Fibroblast of gingiva (primary cell): ENCODE data around the gene IBA57.
A peak's percentile ranks its signal among the peaks of the same experiment; 100 is the strongest.

Experiments used
- DNase-seq: peaks from one replicate; pipeline ENCODE4 v3.0.0-alpha.2; 2011; ENCODE audit warnings: low read depth

Gene IBA57

GRCh38 chr1:228165372-228166169 is at the start of gene IBA57:
Gene IBA57 (plus strand): TSS chr1:228165804. CDS start chr1:228165817, 13 bp downstream.
- DNase-seq, result peak; percentile 99

DNA sequence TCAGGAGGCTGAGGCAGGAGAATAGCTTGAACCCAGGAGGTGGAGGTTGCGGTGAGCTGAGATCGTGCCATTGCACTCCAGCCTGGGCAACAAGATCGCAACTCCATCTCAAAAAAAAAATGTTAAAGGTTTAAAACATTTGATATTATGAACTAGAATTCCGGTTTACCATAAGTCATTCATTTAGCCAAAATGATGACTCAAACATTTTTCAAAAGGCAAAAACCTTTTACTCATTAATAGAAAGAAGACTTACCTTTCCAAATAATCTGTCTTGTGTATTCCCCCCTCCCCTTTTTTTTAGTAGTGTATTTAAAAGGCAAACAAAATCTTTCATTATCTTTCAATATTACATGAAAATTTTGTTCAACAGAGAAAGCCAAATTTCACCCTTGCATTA is 48.3 kb upstream of the IBA57 start:
- DNase-seq, result no peak

DNA sequence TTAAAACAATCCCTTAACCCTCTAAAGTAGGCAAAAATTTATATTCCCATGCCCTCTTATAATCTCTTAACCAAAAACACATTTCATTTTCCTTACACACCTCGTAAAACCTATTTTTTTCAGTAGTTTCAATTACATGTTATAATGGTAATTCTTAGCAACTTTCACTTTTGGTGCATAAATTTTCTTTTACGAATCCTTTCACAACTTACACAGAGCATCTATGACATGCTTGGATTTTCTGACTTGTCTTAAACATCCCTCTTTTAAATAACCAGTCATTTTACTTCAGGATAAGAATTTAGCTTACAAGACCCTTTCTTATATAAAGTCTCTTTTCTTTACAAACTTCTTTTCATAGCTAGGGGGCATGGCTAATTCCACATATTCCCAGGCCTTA is 47.6 kb upstream of the IBA57 start:
- no peak for DNase-seq

DNA sequence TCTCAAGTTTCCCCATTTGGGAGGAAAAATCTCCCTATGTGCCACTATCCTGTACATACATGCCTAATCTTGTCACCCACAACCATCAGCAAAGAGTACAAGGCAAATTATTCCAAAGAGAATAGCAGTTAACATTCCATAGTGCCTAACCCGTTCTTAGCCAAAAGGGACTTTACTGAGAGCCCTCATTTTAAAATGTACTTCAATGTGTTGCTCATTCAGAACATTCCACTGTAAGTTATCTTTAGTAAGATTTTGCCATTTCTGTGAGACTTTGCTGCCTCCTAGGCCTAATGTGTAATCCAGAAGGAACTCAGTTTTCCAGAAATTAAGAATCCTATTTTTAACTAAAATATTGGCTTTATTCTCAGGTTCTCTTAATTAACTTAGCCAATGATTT is 45.3 kb upstream of the IBA57 start:
- no peak for DNase-seq

GRCh38 chr1:228120857-228121489 is 44.6 kb upstream of the IBA57 start:
- DNase-seq, result peak; percentile 18

GRCh38 chr1:228122921-228123441 is 42.6 kb upstream of the IBA57 start:
- DNase-seq, result no peak

GRCh38 chr1:228123505-228123904 is 42.1 kb upstream of the IBA57 start:
- DNase-seq, result no peak

GRCh38 chr1:228125185-228125584 is 40.4 kb upstream of the IBA57 start:
- no peak for DNase-seq

DNA sequence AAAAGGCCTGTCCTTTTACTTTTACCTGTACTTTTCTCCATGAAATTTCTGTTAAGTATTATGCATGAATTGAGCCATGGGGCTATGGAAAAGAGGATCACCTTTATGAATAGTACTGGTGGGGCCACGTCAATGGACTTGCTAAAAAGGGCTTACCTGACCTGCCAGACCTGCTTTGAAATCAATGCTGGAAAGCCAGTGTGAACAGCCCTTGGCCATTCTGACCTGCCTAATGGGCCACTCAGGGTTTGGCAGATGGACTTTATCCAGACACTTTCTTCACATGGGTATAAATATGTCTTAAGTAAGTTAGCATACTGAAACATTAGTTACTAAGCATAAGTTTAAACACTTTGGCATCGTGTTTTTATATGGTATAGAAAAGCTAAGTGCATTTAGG is 33.8 kb upstream of the IBA57 start:
- DNase-seq, result no peak

DNA sequence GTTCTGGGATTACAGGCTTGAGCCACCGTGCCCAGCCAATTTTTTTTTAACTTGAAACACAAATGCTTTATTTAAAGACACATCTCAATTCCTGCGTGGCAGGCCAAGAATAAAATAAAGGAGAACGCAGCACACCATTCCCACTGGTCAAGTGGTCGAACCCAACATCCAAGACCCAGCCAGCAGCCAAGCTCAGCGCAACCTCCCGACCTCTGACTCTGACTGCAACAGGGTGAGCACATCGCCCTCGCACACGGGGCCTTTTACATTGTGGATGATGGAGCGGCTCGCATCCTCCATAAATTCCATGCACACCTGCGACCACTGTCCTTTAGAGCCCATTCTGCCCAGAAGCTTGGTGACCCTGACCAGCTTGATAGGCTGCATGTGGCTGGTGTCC is 31.0 kb upstream of the IBA57 start:
- DNase-seq, result no peak

GRCh38 chr1:228136901-228137300 is 28.7 kb upstream of the IBA57 start:
- DNase-seq, result no peak

DNA sequence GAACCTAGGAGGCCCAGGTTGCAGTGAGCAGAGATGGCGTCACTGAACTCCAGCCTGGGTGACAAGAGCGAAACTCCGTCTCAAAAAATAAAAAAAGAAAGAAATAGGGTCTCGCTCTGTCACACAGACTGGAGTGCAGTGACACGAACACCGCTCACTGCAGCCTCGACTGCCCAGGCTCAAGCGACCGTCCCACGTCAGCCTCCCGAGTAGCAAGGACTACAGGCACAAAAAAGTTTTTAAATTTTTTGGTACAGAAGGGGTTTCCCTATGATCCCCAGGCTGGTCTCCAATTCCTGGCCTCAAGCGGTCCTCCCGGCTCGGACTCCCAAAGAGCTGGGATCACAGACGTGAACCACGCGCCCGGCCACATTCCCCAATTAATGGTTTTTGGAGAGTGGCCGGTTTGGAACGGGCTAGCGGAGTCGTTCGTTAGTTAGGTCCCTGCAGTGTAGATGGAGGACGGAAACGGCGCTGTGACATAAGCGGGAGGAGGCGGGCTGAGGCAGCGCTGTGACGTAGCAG is 26.1 kb upstream of the IBA57 start:
- DNase-seq, result no peak

DNA sequence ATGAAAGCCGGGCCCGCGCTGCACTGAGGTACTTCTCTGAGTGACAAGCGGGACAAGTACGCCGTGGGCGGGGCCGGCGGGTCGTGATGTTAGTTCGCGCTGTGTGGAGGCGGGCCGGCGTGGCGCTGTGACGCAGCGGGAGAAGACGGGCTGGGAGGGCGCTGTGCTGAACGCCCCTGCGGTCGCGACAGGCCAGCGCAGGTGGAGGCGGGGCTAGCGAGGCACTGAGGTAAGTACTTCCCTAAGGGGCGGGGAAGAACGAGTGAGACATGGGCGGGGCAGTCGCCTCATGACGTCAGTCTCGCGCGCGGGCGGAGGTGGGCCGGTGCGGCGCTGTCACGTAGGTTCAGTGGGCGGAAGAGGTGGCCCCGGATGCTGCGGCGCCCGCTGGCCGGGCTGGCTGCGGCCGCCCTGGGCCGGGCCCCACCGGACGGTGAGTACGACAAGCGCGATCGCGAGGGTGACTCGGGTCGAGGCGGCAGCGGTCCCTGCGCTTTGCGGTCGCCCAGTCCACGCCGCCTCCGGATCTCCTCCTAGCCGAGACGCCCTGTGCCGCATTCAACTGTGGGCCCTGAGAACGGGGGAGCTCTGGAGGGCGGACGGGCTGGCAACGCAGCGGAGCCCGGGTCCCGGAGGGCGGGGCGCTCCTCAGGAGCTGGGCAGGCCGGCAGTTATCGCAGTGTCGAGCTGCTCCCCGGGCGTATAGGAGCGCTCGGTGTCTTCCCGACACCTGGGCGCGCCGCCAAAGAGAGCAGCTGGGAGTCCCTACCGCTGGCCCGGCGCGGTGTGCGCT is 25.5 kb upstream of the IBA57 start, which contains the start of gene GUK1:
TSS of gene GUK1 (plus strand) at position 349 of the 793 bp plus-strand sequence. CDS start at position 373, 24 bp downstream.
- DNase-seq, result peak; percentile 100

DNA sequence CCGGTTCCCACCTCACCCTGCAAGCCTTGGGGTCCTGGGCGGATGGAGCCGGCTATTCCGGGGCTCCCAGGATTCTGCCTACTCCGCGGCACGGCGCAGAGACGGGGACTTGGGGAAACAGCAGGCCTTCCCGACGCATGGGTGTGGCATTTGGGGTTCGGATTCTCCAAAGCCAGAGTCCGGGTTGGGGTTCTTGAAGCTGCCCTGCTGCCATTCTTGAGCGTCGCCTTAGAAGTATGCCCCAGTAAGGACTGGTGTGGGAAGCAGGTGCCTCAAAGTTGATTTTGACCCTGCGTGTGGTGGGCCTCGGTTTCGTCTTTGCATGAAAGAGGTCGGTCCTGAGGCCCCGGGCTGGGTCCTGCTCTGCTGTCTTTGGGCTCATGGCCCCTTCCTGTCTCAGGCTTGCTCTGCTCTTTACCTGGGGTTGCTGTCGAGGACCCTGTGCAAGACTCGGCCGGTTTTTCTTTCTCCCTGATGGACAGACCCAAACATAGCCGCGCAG is 24.8 kb upstream of the IBA57 start:
- no peak for DNase-seq

GRCh38 chr1:228141226-228142044 is 24.2 kb upstream of the IBA57 start:
- peak; percentile 36 for DNase-seq

GRCh38 chr1:228142155-228142691 is 23.4 kb upstream of the IBA57 start:
- no peak for DNase-seq

DNA sequence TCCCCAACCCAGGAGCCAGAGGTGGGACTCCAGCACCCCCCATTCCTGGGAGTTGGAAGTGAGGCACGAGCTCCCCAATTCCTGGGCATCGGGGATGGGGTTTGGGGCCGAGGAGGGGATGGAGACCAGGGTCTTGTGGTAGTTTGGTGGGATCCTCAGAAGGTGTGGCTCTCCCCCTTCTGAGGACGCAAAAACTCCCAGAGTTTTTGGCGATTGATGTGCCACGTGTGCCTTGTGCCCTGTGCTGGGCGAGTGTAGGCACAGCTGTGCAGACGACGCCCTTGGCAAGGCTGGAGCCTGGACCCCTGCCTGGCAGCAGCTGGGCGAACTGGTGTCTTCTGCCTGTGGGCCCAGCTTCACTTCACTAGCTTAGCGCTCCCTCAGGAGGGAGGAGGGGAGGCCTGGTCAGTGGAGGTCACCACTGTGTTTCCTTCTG is 22.9 kb upstream of the IBA57 start:
- DNase-seq, result no peak

DNA sequence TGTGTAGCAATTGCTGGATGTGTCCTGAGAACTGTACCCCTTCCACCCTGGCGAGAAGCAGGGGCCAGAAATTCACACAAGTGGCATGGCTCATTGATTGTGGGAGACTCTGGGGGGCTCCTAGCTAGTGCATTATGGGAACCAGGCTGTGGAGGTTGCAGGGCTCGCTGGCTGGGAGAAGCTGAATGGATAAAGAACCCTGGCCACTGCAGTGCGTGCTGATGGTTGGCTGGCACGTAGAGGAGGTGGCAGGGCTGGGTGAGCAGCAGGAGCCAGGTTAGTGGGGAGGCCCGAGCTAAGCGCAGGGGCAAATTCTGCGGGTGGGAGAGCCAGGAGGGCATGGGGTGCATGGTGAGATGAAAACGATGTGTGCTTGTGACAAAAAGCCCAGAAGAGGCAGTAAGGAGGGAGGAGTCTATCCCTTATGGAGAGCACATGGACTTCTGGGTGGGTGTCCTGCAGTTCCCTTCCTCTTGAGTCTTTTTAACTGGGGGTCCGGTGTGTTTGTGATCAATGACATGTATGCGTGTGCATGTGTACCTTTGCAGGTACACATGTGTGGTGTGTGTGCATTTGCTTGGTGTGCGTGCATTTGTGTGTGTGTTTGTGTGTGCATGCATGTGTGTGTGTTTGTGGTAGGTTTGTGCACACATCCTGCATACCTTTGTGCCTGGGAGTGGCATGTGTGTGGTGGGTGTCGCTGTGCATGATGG is 22.0 kb upstream of the IBA57 start:
- no peak for DNase-seq

DNA sequence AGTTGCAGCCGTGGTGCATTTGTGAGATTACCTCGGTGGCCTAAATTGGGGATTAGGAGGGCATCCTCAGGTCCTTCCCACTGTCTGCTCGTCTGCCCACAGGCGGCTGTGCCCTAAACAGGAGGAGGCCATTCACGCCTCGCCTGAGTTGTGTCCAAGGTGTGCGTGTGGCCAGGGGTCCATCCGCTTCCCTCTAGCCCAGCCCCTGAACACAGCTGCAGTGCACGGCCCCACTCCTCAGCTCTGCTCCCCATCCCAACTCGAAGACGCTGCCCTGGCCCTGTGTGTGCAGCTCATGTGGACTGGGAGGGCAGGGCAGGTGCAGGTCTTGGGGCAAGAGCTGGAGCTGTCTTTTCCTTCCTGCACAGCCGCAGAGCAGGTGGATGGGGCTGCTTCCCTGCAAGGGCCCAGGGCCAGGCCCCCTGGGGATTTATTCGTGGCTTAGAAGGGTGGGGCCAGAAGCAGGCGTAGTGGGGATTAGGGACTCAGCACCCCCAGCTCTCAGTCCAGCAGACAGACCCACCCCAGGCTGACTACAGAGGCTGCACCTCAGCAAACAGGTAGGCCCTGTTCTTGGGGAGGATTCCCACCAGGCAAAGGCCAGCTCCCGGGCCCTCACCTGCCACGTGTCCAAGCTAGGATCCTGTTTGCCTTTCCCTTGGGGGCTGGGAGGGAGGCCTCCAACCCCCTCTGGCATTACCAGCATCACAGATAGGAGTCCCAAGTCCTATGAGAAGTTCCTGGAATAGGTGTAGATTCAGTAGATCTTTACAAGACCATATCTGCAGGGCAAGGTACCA is 21.2 kb upstream of the IBA57 start:
- DNase-seq, result no peak
